Purkinje cell (primary cell): ENCODE measurements around the gene CEND1. TPM values are rescaled to one million over a fixed set of nuclear protein-coding genes. Genes with fewer than 3 reads are reported as not detected.

Experiments used
- polyA plus RNA-seq: library from polyadenylated mRNA; unstranded; fragments of >200 nt; fragmentation: Nextera tagmentation; gene quantifications from 2 replicates; pipeline ENCODE4 v1.2.1, GENCODE V29; 2014

CEND1 gene
- 14.7 and 20.2 TPM in 2 replicates for polyA plus RNA-seq

DNA sequence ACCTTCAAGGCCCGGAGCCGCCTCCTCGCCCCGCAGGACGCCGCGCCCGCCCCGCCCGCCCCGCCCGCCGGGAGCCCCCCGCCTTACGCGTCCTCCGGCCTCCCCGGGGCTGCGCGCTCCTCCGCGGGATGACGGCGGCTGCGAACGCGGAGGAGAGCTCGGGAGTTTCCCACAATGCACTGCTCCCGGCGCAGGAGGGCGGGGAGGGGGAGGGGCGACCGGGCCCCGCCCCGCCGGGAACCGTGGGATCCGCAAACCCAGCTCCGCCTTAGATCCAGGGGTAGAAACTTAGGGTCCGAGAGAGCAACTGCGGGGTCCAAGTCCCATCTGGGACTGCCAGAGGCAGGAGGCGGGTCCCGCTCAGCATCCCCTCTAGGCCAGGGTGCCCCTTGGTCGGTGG, at the start of gene CEND1:
TSS of gene CEND1 (minus strand) at position 148 of the 400 bp plus-strand sequence. CDS start 1,514 bp downstream, outside the sequence.

DNA sequence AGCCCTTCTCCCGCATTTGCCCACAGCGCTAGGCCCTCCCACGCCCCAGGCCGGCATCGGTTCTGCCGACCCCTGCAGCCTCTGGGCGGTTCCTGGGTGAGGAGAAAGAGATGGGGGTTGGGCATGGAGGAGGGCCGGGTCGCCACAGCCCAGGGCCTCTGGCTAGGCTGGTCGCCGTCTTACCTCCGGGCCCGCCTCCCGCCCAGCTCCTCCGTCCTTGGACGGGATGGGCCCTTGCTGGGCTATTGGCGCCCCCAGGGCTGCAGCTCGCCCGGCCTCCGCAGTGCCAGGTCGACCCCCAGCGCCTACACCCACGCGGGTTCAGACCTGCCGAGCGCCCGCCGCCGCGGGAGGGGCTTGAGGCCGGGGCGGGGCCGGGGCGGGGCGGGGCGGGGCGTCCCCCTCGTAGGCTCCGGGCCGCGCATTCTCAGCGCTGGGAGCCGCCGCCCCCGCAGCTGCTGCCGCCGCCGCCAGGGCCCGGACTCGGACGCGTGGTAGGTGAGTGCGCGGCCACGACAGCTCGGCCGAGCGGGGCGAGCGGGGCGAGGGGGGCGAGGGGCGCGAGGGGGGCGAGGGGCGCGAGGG, 42.7 kb upstream of the CEND1 start, which contains the start of gene CD151:
TSS of gene CD151 (plus strand) at position 424 of the 585 bp plus-strand sequence. CDS start 3,118 bp downstream, outside the sequence.

DNA sequence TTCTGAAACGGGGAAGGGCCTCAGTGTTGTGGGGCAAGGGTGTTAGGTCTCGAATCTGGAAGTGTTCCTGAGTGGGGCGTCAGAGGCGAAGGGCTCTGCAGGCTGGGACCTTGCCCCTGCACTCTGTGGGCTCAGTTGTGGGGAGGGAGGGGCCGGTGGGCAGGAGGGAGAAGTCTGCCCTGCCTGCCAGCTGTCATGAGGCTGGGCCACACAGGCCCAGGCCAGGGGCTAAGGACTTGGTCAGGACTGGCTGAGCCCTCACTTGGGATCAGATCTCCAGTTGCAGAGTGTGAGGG, 38.0 kb upstream of the CEND1 start, which contains the start of gene CRACR2B:
TSS of gene CRACR2B (plus strand) at position 23 of the 296 bp plus-strand sequence. CDS start 689 bp downstream, outside the sequence.

DNA sequence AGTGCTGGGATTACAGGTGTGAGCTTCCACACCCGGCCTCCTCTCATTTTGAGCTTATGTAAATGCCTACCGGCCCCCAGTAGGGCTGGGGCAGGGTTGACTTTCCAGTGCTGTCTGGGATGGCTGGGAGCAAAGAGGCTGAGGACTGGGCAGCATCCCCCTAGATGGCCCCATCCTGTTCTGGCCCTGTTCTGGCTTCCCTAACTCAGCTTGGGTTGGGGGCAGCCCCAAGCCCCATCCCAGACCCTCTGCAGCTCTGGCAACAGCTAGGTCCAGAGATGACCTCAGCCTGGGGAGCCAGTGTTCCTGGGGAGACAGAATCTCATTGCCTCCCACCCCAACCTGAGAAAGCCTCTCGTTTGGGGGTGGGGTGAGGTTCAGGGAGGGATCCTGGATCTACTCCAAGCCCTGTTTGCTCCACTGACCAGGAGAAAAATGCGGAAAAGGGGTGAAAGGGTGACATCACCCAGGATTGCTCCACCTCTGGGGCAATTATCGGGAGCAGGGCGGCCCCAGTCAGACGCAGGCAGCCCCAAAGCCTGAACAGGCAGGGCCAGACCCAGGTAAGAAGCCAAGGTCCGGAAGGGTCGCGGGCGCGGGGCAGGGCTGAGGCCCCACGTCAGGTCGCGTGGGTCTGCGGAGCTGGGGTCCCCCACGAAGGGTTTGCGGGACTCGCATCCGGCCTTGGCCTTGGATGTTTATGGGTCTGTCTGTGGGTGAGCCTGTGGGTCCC, 28.7 kb upstream of the CEND1 start, which contains the start of gene PNPLA2:
TSS of gene PNPLA2 (plus strand) at position 519 of the 733 bp plus-strand sequence. CDS start 805 bp downstream, outside the sequence.

DNA sequence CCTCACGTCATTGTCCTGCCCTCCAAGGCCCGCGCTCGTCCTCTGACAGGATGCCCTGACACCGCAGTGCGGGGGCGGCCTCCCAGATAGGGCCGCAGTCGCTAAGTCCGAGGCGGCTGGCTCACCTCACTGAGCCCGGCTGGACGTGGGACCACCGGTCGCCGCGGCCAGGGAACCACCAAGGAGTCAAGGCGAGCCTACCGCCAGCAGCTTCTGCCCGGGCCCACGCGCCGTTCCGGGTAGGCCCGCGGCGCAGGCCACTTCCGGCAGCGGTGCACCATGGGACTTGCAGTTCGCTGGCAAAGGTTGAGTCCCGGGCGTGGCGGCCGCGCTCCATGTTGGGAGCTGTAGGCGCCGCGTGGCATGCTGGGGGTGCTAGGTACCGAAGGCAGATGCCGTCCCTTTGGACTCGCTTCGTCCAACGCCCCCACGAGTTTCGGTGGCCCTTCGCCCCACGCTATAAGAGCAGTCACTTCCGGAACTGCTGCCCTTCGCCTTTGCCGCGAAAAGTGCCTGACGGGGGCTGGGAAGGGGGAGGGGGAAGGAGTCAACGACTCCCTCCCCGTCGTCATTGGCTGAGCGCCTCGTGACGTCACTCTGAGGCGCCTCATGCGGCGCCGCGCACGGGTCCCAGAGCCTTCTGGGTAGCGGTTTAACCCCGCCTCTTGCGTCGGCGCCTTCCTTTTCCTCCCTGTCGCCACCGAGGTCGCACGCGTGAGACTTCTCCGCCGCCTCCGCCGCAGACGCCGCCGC, 19.6 kb upstream of the CEND1 start, which contains the start of gene RPLP2:
TSS of gene RPLP2 (plus strand) at position 681 of the 753 bp plus-strand sequence. CDS start 268 bp downstream, outside the sequence.

DNA sequence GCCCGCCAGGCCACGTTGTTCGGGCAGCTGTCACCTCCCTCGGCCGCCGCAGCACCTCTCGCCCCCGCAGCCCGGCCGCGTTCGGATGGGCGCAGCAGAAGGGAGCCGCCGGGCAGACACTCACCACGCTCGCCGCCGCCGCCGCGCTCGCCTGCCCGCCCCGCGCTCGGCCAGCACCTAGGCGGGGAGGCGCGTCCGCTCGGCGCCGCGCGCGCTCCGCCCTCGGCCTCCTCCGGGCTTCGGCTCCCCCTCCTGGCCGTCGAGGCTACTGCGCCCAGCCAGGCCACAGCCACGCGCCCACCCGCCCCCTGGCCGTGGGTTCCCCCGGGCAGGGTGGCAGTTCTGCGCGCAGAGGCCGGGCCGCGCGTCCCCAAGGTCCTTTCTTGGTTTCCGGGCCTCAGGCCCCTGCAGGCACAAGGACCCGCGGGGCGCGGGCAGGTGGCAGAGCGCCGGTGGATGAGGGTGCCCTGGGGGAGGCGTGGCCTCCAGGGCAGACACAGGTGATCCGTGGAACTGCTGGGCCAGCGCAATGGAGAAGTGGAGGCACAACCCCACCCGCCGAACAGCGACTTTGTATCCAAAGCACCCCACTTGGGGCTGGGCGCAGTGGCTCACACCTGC, 8.3 kb upstream of the CEND1 start, which contains the start of gene SLC25A22:
TSS of gene SLC25A22 (minus strand) at position 189 of the 621 bp plus-strand sequence. CDS start 3,275 bp downstream, outside the sequence.

DNA sequence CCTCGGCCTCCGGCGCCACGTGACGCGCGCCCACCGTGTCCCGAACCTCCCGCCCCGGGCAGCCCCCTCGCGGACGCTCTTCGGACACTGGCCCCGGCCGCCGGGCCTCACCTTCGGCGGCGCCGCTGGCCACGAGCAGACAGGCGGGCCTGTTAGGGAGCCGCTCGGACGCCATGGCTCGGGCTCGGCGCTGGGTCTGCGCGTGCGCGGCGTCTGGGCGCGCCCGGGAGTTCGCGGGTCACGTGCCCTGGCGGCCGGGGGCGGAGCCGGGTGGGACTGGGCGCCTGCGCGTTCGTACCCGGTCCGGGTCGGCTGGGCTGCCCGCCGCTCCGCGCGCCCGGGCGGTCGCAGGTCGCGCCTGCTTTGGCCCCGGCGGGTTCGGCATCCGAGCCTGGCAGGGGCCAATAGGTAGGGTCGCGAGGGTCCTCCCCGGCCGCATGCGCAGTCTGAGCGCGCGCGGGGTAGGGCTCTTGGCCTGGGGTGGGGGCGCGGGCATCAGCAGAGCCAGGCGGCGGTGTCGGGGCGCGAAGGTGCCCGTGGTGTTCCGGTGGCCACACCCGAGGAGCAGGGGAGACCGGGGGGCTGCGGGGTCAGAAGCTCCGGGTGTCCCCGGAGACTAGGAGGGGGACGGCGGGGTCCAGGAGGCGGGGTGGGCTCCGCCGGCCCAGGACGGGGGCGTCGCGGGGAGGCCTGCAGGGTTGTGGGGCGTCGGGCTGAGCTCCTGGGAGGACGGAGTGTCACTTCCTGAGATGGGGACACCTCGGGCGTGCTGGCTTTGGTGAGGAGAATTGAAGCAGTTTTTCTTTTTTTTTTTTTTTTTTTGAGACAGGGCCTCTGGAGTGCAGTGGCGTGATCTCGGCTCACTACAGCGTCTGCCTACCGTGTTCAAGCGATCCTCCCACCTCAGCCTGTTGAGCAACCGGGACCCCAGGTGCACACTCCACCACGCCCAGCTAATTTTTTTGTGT, 12.3 kb downstream of the CEND1 start, which contains the start of gene GATD1:
TSS of gene GATD1 (minus strand) at position 200 of the 968 bp plus-strand sequence. CDS start at position 175, 25 bp downstream.

DNA sequence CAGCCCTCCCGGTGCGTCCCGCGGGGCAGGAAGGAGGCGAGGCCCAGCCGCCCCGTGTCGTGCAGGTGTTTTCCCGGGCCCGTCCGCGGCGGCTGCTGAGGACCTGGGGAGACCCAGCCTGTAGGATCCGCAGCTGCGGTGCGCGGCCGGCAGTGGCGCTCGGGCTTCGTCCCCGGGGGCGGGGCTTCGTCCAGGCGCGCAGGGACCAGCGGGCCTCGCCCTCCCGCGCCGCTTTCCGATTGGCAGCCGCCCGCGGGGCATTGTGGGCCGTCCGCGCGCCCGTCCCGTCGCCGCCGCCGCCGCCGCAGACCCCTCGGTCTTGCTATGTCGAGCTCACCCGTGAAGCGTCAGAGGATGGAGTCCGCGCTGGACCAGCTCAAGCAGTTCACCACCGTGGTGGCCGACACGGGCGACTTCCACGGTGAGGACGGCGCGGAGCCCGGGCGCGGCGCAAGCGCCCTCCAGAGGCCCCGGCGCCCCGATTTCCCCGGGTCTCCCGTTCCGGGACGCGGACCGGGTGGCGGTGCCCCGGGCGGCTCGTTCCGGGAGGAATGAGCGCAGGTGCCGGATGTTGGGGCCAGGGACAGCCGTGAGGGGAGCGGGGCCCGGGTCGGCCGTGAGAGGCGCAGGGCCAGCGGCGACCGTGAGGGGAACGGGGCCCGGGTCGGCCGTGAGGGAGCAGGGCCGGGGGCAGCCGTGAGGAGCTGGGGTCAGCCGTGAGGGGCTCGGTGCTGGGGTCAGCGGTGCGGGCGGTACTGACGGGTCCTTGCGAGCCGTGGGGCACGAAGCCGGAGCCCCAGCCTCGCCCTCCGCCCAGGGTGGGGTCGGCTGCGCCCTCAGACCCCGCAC, 42.5 kb downstream of the CEND1 start, which contains the start of gene TALDO1:
TSS of gene TALDO1 (plus strand) at position 307 of the 849 bp plus-strand sequence. CDS start at position 325, 18 bp downstream.

Other genes starting within 250 kb of the CEND1 start
- gene LMNTD2, start 229.4 kb downstream of the CEND1 start, polyA plus RNA-seq, result not detected in 2 replicates
- 1.6 and 3.9 TPM in 2 replicates for gene RASSF7, start 229.1 kb downstream of the CEND1 start, polyA plus RNA-seq
- 0.19 and 0.35 TPM in 2 replicates for gene PHRF1, start 213.6 kb downstream of the CEND1 start, polyA plus RNA-seq
- gene IRF7, start 174.1 kb downstream of the CEND1 start, polyA plus RNA-seq, result not detected in 2 replicates
- gene CDHR5, start 165.1 kb downstream of the CEND1 start, polyA plus RNA-seq, result not detected in 2 replicates
- gene SCT, start 162.9 kb downstream of the CEND1 start, polyA plus RNA-seq, result not detected in 2 replicates
- not detected in 2 replicates for gene DRD4, start 152.8 kb downstream of the CEND1 start, polyA plus RNA-seq
- 10.8 and 19.0 TPM in 2 replicates for gene DEAF1, start 94.9 kb downstream of the CEND1 start, polyA plus RNA-seq
- gene TMEM80, start 94.3 kb downstream of the CEND1 start, polyA plus RNA-seq, result 31.2 and 39.5 TPM in 2 replicates
- 73.8 and 170 TPM in 2 replicates for gene EPS8L2, start 83.9 kb downstream of the CEND1 start, polyA plus RNA-seq
- 40.4 and 72.7 TPM in 2 replicates for gene TALDO1, start 42.6 kb downstream of the CEND1 start, polyA plus RNA-seq
- 1.9 and 5.7 TPM in 2 replicates for gene GATD1, start 12.6 kb downstream of the CEND1 start, polyA plus RNA-seq
- gene SLC25A22, start 8.2 kb upstream of the CEND1 start, polyA plus RNA-seq, result 4.6 and 6.6 TPM in 2 replicates
- gene PIDD1, start 15.1 kb upstream of the CEND1 start, polyA plus RNA-seq, result 0.95 and 0.99 TPM in 2 replicates
- 295 and 369 TPM in 2 replicates for gene RPLP2, start 19.9 kb upstream of the CEND1 start, polyA plus RNA-seq
- 0.77 and 3.1 TPM in 2 replicates for gene PNPLA2, start 28.8 kb upstream of the CEND1 start, polyA plus RNA-seq
- not detected in 2 replicates for gene CRACR2B, start 37.8 kb upstream of the CEND1 start, polyA plus RNA-seq
- 6.6 and 8.6 TPM in 2 replicates for gene CD151, start 42.9 kb upstream of the CEND1 start, polyA plus RNA-seq
- 181 and 206 TPM in 2 replicates for gene POLR2L, start 52.4 kb upstream of the CEND1 start, polyA plus RNA-seq
- gene TSPAN4, start 52.8 kb upstream of the CEND1 start, polyA plus RNA-seq, result not detected in 2 replicates
- 25.8 and 47.8 TPM in 2 replicates for gene CHID1, start 120.7 kb upstream of the CEND1 start, polyA plus RNA-seq
- 32.3 and 35.2 TPM in 2 replicates for gene AP2A2, start 135.8 kb upstream of the CEND1 start, polyA plus RNA-seq
- gene MUC6, start 246.6 kb upstream of the CEND1 start, polyA plus RNA-seq, result not detected in 2 replicates